GM12878 (cell line): ENCODE results near the gene AFG1L. TPM values are rescaled to one million over a fixed set of nuclear protein-coding genes. Genes with fewer than 3 reads are reported as not detected.

Source experiments
- ATAC-seq: fragments of 200-7000 bp; cut with Tn5 transposase; 3 replicates; pipeline ENCODE4 v1.9.1; 2020; ENCODE audit warnings: mild to moderate bottlenecking, moderate library complexity
- BruUV-seq: library from RNA; stranded (reverse); fragments of 400-500 nt; replicated peaks from 2 replicates; lab custom pipeline; 2021; lab: Mats Ljungman, UMichigan
- CTCF ChIA-PET: fragments of 300-600 bp; sonication (Branson Sonifier 250); formaldehyde crosslinking; extraction: SDS; loops from one replicate; lab custom pipeline; 2021; ENCODE audit warnings: inconsistent platforms; lab: Yijun Ruan, JAX
- POLR2A ChIA-PET: fragments of 350-600 bp; formaldehyde crosslinking; extraction: SDS; loops from one replicate; lab custom pipeline; 2021; ENCODE audit warnings: inconsistent platforms; lab: Charles Lee
- RAD21 ChIA-PET: fragments of 300-600 bp; sonication (Branson Sonifier 250); formaldehyde crosslinking; loops from one replicate; lab custom pipeline; 2023; ENCODE audit warnings: antibody characterized with exemption; ENCODE audit not compliant: unreplicated experiment; lab: Charles Lee
- SMC1A ChIA-PET: fragments of 300-600 bp; sonication (Branson Sonifier 250); formaldehyde crosslinking; loops from one replicate; lab custom pipeline; 2023; ENCODE audit not compliant: unreplicated experiment, uncharacterized antibody; lab: Charles Lee
- DNase-seq: peaks from one replicate; pipeline ENCODE4 v3.0.0-alpha.2; 2011; ENCODE audit warnings: low read depth, low spot score
- FAIRE-seq: peaks from 3 replicates; lab custom pipeline; 2011; peaks lifted over from hg19 to GRCh38; lab: Jason Lieb, UNC
- H2AFZ ChIP-seq: 2 replicates; pipeline ENCODE4 v1.6.0; 2011; ENCODE audit warnings: low read depth, low read length, control low read depth; ENCODE audit not compliant: control insufficient read depth
- H3K27ac ChIP-seq: 2 replicates; pipeline ENCODE4 v1.5.1; 2011; ENCODE audit warnings: control low read depth; ENCODE audit not compliant: control insufficient read depth, insufficient read depth
- H3K27me3 ChIP-seq, 2 experiments: replicated peaks in 1 of 2; 2 replicates each; pipeline versions ENCODE4 v1.6.0 to v1.6.1; 2011; ENCODE audit warnings: low read length in 1 of 2; ENCODE audit not compliant: control insufficient read depth in 2 of 2, insufficient read depth in 2 of 2
- H3K36me3 ChIP-seq, 2 experiments: 2 replicates each; pipeline ENCODE4 v1.5.1; 2011; ENCODE audit warnings: low read length in 1 of 2; ENCODE audit not compliant: control insufficient read depth in 2 of 2, insufficient read depth in 2 of 2
- H3K4me1 ChIP-seq: 2 replicates; pipeline ENCODE4 v1.6.1; 2011; ENCODE audit warnings: mild to moderate bottlenecking, low read length, moderate library complexity, mixed read lengths; ENCODE audit not compliant: control insufficient read depth, insufficient read depth
- H3K4me2 ChIP-seq: 2 replicates; pipeline ENCODE4 v1.6.0; 2011; ENCODE audit warnings: control low read depth; ENCODE audit not compliant: control insufficient read depth, insufficient read depth
- H3K4me3 ChIP-seq: fragments of 200-600 bp; sonication (generic); 2 replicates; pipeline ENCODE4 v1.5.1; 2016
- H3K79me2 ChIP-seq: 2 replicates; pipeline ENCODE4 v1.6.0; 2011; ENCODE audit warnings: low read length; ENCODE audit not compliant: control insufficient read depth, insufficient read depth
- H3K9ac ChIP-seq: 2 replicates; pipeline ENCODE4 v1.8.0; 2011; ENCODE audit warnings: low read length, control low read depth, mixed read lengths; ENCODE audit not compliant: control insufficient read depth, insufficient read depth
- H3K9me3 ChIP-seq: replicated peaks from 3 replicates; pipeline ENCODE4 v1.5.1; 2011; ENCODE audit warnings: mild to moderate bottlenecking, low read length; ENCODE audit not compliant: control insufficient read depth, insufficient read depth
- H4K20me1 ChIP-seq: 2 replicates; pipeline ENCODE4 v1.6.0; 2011; ENCODE audit not compliant: control insufficient read depth, insufficient read depth
- BCL11A ChIP-seq: IDR thresholded peaks from 2 replicates; pipeline ENCODE4 v1.6.1; 2011; ENCODE audit warnings: low read depth, low read length
- DPF2 ChIP-seq: fragments of 450-650 bp; IDR thresholded peaks from 2 replicates; pipeline ENCODE4 v1.6.1; 2017; ENCODE audit warnings: mild to moderate bottlenecking
- HDGF ChIP-seq: fragments of 450-650 bp; IDR thresholded peaks from 2 replicates; pipeline ENCODE4 v1.6.1; 2016; ENCODE audit warnings: antibody characterized with exemption
- IRF4 ChIP-seq: IDR thresholded peaks from 2 replicates; pipeline ENCODE4 v1.6.1; 2011; ENCODE audit warnings: low read depth, low read length
- PML ChIP-seq: IDR thresholded peaks from 2 replicates; pipeline ENCODE4 v1.6.1; 2012; ENCODE audit warnings: low read length, inconsistent platforms
- SUPT20H ChIP-seq: IDR thresholded peaks from 2 replicates; pipeline ENCODE4 v1.6.1; 2011; ENCODE audit warnings: low read depth, mild to moderate bottlenecking, low read length, moderate library complexity, borderline replicate concordance; ENCODE audit not compliant: control insufficient read depth
- TAF1 ChIP-seq: IDR thresholded peaks from 2 replicates; pipeline ENCODE4 v1.6.1; 2011; ENCODE audit warnings: mild to moderate bottlenecking, low read depth, low read length, borderline replicate concordance
- WGBS: methylation state at CpG from one replicate; pipeline ENCODE4 v1.1.6; 2016; ENCODE audit warnings: low lambda C conversion rate; ENCODE audit not compliant: insufficient replicate concordance, insufficient coverage; ENCODE audit errors: missing lambda C conversion rate; 5-methylcytosine and 5-hydroxymethylcytosine counted together
- in situ Hi-C: fragments of 300-500 bp; cut with MboI; formaldehyde crosslinking; loops from 9 replicates; pipeline ENCODE4 v1.14.3; 2018; ENCODE audit warnings: mixed read lengths
- intact Hi-C: fragments of 100-400 bp; cut with micrococcal nuclease; formaldehyde crosslinking; loops from one replicate; pipeline ENCODE4 v1.14.2; 2022; ENCODE audit not compliant: unreplicated experiment
- polyA plus RNA-seq, 11 experiments: library from polyadenylated mRNA; depleted of rRNA in 4 of 11; unstranded in 6 of 11; stranded (reverse) in 5 of 11; fragments of >200 nt; fragmentation: Nextera tagmentation in 4 of 11; fragmentation: Illumina TruSeq in 1 of 11; extraction: Ambion mirVana in 4 of 11; extraction: Trizol in 1 of 11; gene quantifications; 1 replicate in 1 of 11; 2 replicates in 10 of 11; pipeline versions ENCODE4 v1.2.1 to v1.2.3, GENCODE V29; 2011 to 2016; ENCODE audit warnings: inconsistent platforms in 2 of 11, missing spikeins in 2 of 11, low read depth in 1 of 11
- total RNA-seq, 4 experiments: library from RNA; depleted of rRNA in 3 of 4; stranded (reverse); fragments of >200 nt in 3 of 4; fragmentation: Illumina TruSeq in 1 of 4; extraction: Trizol in 1 of 4; gene quantifications; 2 replicates each; pipeline versions ENCODE4 v1.2.1 to v1.2.3, GENCODE V29; 2013 to 2021
- TF ChIP-seq, protein P1 (sequence below): fragments of 150-350 bp; IDR thresholded peaks from 2 replicates; pipeline ENCODE4 v1.6.1; 2016; ENCODE audit warnings: low read depth, low read length
- TF ChIP-seq, protein P2 (sequence below): fragments of 450-650 bp; IDR thresholded peaks from 2 replicates; pipeline ENCODE4 v1.6.1; 2016; ENCODE audit warnings: mild to moderate bottlenecking
- TF ChIP-seq, protein P3 (sequence below): fragments of 450-650 bp; IDR thresholded peaks from 2 replicates; pipeline ENCODE4 v1.6.1; 2018; ENCODE audit warnings: mild to moderate bottlenecking, low read depth, moderate library complexity; ENCODE audit not compliant: partially characterized antibody

The AFG1L gene
- total and polyA plus RNA-seq, 10 of the 15 experiments (the other 5 are each of a cell fraction or from before 2014, with no cell fraction given), result 2.3 to 9.0 (median 4.3) TPM

GRCh38 chr6:108550256-108550655 lies 255.4 kb downstream of the AFG1L start (continued):
- TF ChIP-seq, protein P1, sequence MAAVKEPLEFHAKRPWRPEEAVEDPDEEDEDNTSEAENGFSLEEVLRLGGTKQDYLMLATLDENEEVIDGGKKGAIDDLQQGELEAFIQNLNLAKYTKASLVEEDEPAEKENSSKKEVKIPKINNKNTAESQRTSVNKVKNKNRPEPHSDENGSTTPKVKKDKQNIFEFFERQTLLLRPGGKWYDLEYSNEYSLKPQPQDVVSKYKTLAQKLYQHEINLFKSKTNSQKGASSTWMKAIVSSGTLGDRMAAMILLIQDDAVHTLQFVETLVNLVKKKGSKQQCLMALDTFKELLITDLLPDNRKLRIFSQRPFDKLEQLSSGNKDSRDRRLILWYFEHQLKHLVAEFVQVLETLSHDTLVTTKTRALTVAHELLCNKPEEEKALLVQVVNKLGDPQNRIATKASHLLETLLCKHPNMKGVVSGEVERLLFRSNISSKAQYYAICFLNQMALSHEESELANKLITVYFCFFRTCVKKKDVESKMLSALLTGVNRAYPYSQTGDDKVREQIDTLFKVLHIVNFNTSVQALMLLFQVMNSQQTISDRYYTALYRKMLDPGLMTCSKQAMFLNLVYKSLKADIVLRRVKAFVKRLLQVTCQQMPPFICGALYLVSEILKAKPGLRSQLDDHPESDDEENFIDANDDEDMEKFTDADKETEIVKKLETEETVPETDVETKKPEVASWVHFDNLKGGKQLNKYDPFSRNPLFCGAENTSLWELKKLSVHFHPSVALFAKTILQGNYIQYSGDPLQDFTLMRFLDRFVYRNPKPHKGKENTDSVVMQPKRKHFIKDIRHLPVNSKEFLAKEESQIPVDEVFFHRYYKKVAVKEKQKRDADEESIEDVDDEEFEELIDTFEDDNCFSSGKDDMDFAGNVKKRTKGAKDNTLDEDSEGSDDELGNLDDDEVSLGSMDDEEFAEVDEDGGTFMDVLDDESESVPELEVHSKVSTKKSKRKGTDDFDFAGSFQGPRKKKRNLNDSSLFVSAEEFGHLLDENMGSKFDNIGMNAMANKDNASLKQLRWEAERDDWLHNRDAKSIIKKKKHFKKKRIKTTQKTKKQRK, result no peak

DNA sequence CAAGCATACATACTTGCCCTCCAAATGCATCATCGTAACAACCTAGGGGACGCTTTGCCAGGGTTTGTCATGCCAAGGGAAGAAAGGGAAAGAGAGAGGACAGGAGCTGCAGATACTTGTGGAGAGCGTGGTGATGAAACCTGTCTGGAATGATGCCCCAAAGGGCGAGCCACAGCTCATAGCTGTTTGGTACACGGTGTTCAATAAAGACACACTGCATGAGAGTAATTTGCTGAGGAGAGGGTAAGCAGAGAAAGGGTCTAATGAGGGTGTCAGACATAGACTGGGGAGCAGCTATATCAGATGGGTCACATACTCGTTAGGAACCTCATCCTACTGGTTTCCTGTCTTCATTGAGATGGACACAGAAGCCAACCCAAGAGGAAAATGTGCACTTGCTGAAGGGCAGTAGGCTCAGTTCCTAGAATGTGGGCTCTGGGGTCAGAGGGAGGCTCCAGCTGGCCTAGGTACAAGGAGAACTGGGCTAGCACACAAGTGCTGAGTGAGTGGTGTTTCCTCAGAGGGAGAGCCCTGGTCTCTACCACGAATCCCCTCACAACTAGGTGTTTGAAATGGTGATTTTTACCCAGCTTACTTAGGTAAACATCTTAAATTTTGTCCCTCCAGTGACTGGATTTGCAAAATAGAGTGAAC lies 260.7 kb downstream of the AFG1L start:
- ChIA-PET POLR2A (no interaction called here), RAD21 (interaction anchor here (1.4 to 1.5 kb wide), 2 partner anchors 13 to 518 kb away, joined by 4 to 7 read pairs; no protein-coding TSS in a partner anchor), CTCF (interaction anchor here (1.1 kb wide), 1 partner anchor 11 kb away, joined by 3 read pairs; no protein-coding TSS in a partner anchor), SMC1A (interaction anchor here (1.3 to 2.3 kb wide), 3 partner anchors 11 to 43 kb away, joined by 3 to 7 read pairs (median 3); no protein-coding TSS in a partner anchor)
- BruUV-seq, result no TSS peak
- 37% methylated on average over 7 of the region's 7 CpGs for whole genome bisulfite sequencing
- peaks cover 4% of the 10 kb centered on the region; the same call in 1 of the 2 replicates for H3K4me1 ChIP-seq
- FAIRE-seq (no peak), ATAC-seq (no peak), DNase-seq (no peak)
- H3K79me2 ChIP-seq, result peaks cover 5% of the 10 kb centered on the region
- H3K4me2 ChIP-seq, result no peak overlapping the region
- H3K9ac ChIP-seq, result no peak overlapping the region
- in situ Hi-C loops, result loop anchor here (10.0 kb wide), 1 partner anchor 829 kb away; the partner anchor contains the start of gene CD164
- no peak overlapping the region for H2AFZ ChIP-seq
- no peaks in the 10 kb centered on the region; the same call in 1 of the 2 replicates for H4K20me1 ChIP-seq
- intact Hi-C loops, result loop anchor here (5.0 to 10.0 kb wide), 2 partner anchors 227 to 829 kb away; partner anchors contain the start of gene CD164
- H3K27me3 ChIP-seq, result peaks cover 8% of the 10 kb centered on the region in 2 experiments
- H3K36me3 ChIP-seq, result no peaks in the 10 kb centered on the region
- no peaks in the 10 kb centered on the region for H3K9me3 ChIP-seq
- H3K27ac ChIP-seq, result no peak overlapping the region
- H3K4me3 ChIP-seq, result no peak overlapping the region
- TF ChIP-seq DPF2 (no peak), HDGF (no peak), BCL11A (no peak), PML (no peak), SUPT20H (no peak), TAF1 (no peak), IRF4 (no peak)
- TF ChIP-seq, protein P2, sequence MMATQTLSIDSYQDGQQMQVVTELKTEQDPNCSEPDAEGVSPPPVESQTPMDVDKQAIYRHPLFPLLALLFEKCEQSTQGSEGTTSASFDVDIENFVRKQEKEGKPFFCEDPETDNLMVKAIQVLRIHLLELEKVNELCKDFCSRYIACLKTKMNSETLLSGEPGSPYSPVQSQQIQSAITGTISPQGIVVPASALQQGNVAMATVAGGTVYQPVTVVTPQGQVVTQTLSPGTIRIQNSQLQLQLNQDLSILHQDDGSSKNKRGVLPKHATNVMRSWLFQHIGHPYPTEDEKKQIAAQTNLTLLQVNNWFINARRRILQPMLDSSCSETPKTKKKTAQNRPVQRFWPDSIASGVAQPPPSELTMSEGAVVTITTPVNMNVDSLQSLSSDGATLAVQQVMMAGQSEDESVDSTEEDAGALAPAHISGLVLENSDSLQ, result no peak
- TF ChIP-seq, protein P3, sequence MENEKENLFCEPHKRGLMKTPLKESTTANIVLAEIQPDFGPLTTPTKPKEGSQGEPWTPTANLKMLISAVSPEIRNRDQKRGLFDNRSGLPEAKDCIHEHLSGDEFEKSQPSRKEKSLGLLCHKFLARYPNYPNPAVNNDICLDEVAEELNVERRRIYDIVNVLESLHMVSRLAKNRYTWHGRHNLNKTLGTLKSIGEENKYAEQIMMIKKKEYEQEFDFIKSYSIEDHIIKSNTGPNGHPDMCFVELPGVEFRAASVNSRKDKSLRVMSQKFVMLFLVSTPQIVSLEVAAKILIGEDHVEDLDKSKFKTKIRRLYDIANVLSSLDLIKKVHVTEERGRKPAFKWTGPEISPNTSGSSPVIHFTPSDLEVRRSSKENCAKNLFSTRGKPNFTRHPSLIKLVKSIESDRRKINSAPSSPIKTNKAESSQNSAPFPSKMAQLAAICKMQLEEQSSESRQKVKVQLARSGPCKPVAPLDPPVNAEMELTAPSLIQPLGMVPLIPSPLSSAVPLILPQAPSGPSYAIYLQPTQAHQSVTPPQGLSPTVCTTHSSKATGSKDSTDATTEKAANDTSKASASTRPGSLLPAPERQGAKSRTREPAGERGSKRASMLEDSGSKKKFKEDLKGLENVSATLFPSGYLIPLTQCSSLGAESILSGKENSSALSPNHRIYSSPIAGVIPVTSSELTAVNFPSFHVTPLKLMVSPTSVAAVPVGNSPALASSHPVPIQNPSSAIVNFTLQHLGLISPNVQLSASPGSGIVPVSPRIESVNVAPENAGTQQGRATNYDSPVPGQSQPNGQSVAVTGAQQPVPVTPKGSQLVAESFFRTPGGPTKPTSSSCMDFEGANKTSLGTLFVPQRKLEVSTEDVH, result no peak
